Measurements from ENCODE around the gene CERCAM. TPM values are rescaled to one million over a fixed set of nuclear protein-coding genes. Genes with fewer than 3 reads are reported as not detected.
A peak's percentile ranks its signal among the peaks of the same experiment; 100 is the strongest.

CERCAM gene
- total and polyA plus RNA-seq, 2 of the 13 experiments (the other 11 are each of a cell fraction or from before 2014, with no cell fraction given): 9.0 to 17.1 TPM

GRCh38 chr9:128420060-128420650 is 502 bp upstream of the CERCAM start (continued):
- no peak for TF ChIP-seq TSC22D2 (CRISPR knock-in tag; IDR thresholded peaks at IDR 0.05; ENCODE audit: borderline replicate concordance)
- TF ChIP-seq ZNF792 (CRISPR knock-in tag; IDR thresholded peaks at IDR 0.05): no peak; the same call in 1 of the 2 replicates
- no peak for TF ChIP-seq MLXIP (CRISPR knock-in tag; IDR thresholded peaks at IDR 0.05; ENCODE audit: borderline replicate concordance)
- peak; percentile 67; the same call in 1 of the 2 replicates for TF ChIP-seq MYC (CRISPR knock-in tag; IDR thresholded peaks at IDR 0.05; ENCODE audit: borderline replicate concordance)
- no peak for TF ChIP-seq ZKSCAN5 (CRISPR knock-in tag; IDR thresholded peaks at IDR 0.05)
- TF ChIP-seq MXI1 (IDR thresholded peaks at IDR 0.05; ENCODE audit: borderline replicate concordance, low read depth, low read length): no peak
- TF ChIP-seq ZBTB3 (CRISPR knock-in tag; IDR thresholded peaks at IDR 0.05; ENCODE audit: borderline replicate concordance, low read depth): no peak
- TF ChIP-seq FOXO1 (CRISPR knock-in tag; IDR thresholded peaks at IDR 0.05): 0 out of 2 replicates have a peak, but pooled peaks have one; percentile 17
- no peak for TF ChIP-seq ZNF282 (IDR thresholded peaks at IDR 0.05; ENCODE audit: partially characterized antibody)
- no peak for TF ChIP-seq ZNF256 (CRISPR knock-in tag; conservative IDR thresholded peaks at IDR 0.05)
- no peak for TF ChIP-seq ZFYVE20 (CRISPR knock-in tag; IDR thresholded peaks at IDR 0.05; ENCODE audit: borderline replicate concordance, low read depth)
- TF ChIP-seq SALL1 (CRISPR knock-in tag; IDR thresholded peaks at IDR 0.05): peak; percentile 66
- no peak; the same call in 1 of the 2 replicates for TF ChIP-seq MED1 (CRISPR knock-in tag; IDR thresholded peaks at IDR 0.05)
- no peak; the same call in 1 of the 2 replicates for TF ChIP-seq ZBTB34 (CRISPR knock-in tag; IDR thresholded peaks at IDR 0.05)
- no peak for TF ChIP-seq SNRNP70 (IDR thresholded peaks at IDR 0.05; ENCODE audit: low read depth, low read length)
- no peak for TF ChIP-seq ZNF781 (CRISPR knock-in tag; IDR thresholded peaks at IDR 0.05; ENCODE audit: borderline replicate concordance, not compliant biosample characterization)
- no peak for TF ChIP-seq FOXJ3 (CRISPR knock-in tag; IDR thresholded peaks at IDR 0.05; ENCODE audit: borderline replicate concordance)
- TF ChIP-seq TBX2 (CRISPR knock-in tag; IDR thresholded peaks at IDR 0.05; ENCODE audit: borderline replicate concordance): peak; percentile 53; the same call in 1 of the 2 replicates
- TF ChIP-seq DBP (CRISPR knock-in tag; IDR thresholded peaks at IDR 0.05; ENCODE audit: not compliant biosample characterization): no peak
- TF ChIP-seq ZNF558 (CRISPR knock-in tag; IDR thresholded peaks at IDR 0.05; ENCODE audit: borderline replicate concordance): no peak
- no peak for TF ChIP-seq ATF6 (CRISPR knock-in tag; conservative IDR thresholded peaks at IDR 0.05)
- no peak for TF ChIP-seq RARG (CRISPR knock-in tag; IDR thresholded peaks at IDR 0.05; ENCODE audit: low read depth)

All from HepG2 (cell line).